Activated CD4-positive, alpha-beta memory T cell treated with anti-CD3 and anti-CD28 coated beads for 36 hours (primary cell): Measurements from ENCODE around the gene PASD1. TPM values are rescaled to one million over a fixed set of nuclear protein-coding genes. Genes with fewer than 3 reads are reported as not detected.

ENCODE experiments used
- CTCF ChIA-PET: fragments of 350-600 bp; sonication (Branson Sonifier 250); formaldehyde crosslinking; loops from one replicate; lab custom pipeline; 2021; ENCODE audit warnings: antibody characterized with exemption, inconsistent platforms; lab: Charles Lee
- POLR2A ChIA-PET: fragments of 350-600 bp; sonication (Branson Sonifier 250); formaldehyde crosslinking; loops from one replicate; lab custom pipeline; 2021; ENCODE audit warnings: antibody characterized with exemption; lab: Charles Lee
- DNase-seq: peaks from one replicate; pipeline ENCODE4 v3.0.0-alpha.2; 2020
- H3K27ac Mint-ChIP-seq: one replicate; pipeline ENCODE4 v1.8.0; 2021; ENCODE audit warnings: mixed read lengths
- H3K27me3 Mint-ChIP-seq: one replicate; pipeline ENCODE4 v1.8.0; 2021; ENCODE audit warnings: mixed read lengths
- H3K36me3 Mint-ChIP-seq: one replicate; pipeline ENCODE4 v1.8.0; 2021; ENCODE audit warnings: mixed read lengths
- H3K4me1 Mint-ChIP-seq: one replicate; pipeline ENCODE4 v1.8.0; 2021; ENCODE audit warnings: low read depth, mixed read lengths
- H3K4me3 Mint-ChIP-seq: one replicate; pipeline ENCODE4 v1.8.0; 2021; ENCODE audit warnings: mild to moderate bottlenecking, mixed read lengths
- H3K9me3 Mint-ChIP-seq: one replicate; pipeline ENCODE4 v1.8.0; 2021; ENCODE audit warnings: mixed read lengths
- intact Hi-C: fragments of 100-400 bp; cut with micrococcal nuclease; formaldehyde crosslinking; loops from one replicate; pipeline ENCODE4 v1.15.1; 2023
- total RNA-seq, 2 experiments: library from RNA; stranded (reverse); gene quantifications; one replicate each; pipeline ENCODE4 v1.2.3, GENCODE V29; 2021

The PASD1 gene
- total RNA-seq, 2 experiments from 2014 or later: not detected

- Mint-ChIP-seq H3K9me3 (no peaks in the 10 kb centered on the region), H3K4me1 (no peaks in the 10 kb centered on the region), H3K36me3 (no peaks in the 10 kb centered on the region), H3K4me3 (no peak overlapping the region), H3K27ac (no peak overlapping the region), H3K27me3 (no peaks in the 10 kb centered on the region)
- CTCF ChIA-PET: no interaction called here
- intact Hi-C loops: no loop called here
- POLR2A ChIA-PET: no interaction called here
- no peak for DNase-seq
Measured at GRCh38 chrX:151634937-151635336, 71.5 kb downstream of the PASD1 start.

GRCh38 chrX:151641564-151641963 lies 78.1 kb downstream of the PASD1 start:
- POLR2A ChIA-PET: no interaction called here
- H3K27ac Mint-ChIP-seq: no peak overlapping the region
- H3K4me3 Mint-ChIP-seq: no peak overlapping the region
- CTCF ChIA-PET: no interaction called here
- H3K36me3 Mint-ChIP-seq: no peaks in the 10 kb centered on the region
- intact Hi-C loops: no loop called here
- DNase-seq: no peak
- H3K4me1 Mint-ChIP-seq: no peaks in the 10 kb centered on the region
- no peaks in the 10 kb centered on the region for H3K9me3 Mint-ChIP-seq
- H3K27me3 Mint-ChIP-seq: peaks cover 1% of the 10 kb centered on the region

GRCh38 chrX:151675121-151675746 lies 111.8 kb downstream of the PASD1 start:
- ChIA-PET CTCF (no interaction called here), POLR2A (no interaction called here)
- no peaks in the 10 kb centered on the region for H3K36me3 Mint-ChIP-seq
- peaks cover 4% of the 10 kb centered on the region for H3K27me3 Mint-ChIP-seq
- H3K27ac Mint-ChIP-seq: no peak overlapping the region
- no peak for DNase-seq
- H3K9me3 Mint-ChIP-seq: no peaks in the 10 kb centered on the region
- no peaks in the 10 kb centered on the region for H3K4me1 Mint-ChIP-seq
- no peak overlapping the region for H3K4me3 Mint-ChIP-seq
- intact Hi-C loops: no loop called here

GRCh38 chrX:151676196-151676595 lies 112.7 kb downstream of the PASD1 start:
- peaks cover 1% of the 10 kb centered on the region for H3K27me3 Mint-ChIP-seq
- intact Hi-C loops: no loop called here
- POLR2A ChIA-PET: no interaction called here
- no peaks in the 10 kb centered on the region for H3K4me1 Mint-ChIP-seq
- H3K27ac Mint-ChIP-seq: no peak overlapping the region
- no peak for DNase-seq
- CTCF ChIA-PET: no interaction called here
- H3K36me3 Mint-ChIP-seq: no peaks in the 10 kb centered on the region
- no peaks in the 10 kb centered on the region for H3K9me3 Mint-ChIP-seq
- no peak overlapping the region for H3K4me3 Mint-ChIP-seq

GRCh38 chrX:151679798-151680402 lies 116.4 kb downstream of the PASD1 start:
- H3K4me1 Mint-ChIP-seq: no peaks in the 10 kb centered on the region
- peaks cover 9% of the 10 kb centered on the region for H3K27me3 Mint-ChIP-seq
- H3K27ac Mint-ChIP-seq: no peak overlapping the region
- no peak for DNase-seq
- intact Hi-C loops: loop anchor here (5.0 kb wide), 2 partner anchors 173 to 323 kb away; no protein-coding TSS in a partner anchor
- H3K4me3 Mint-ChIP-seq: no peak overlapping the region
- no peaks in the 10 kb centered on the region for H3K9me3 Mint-ChIP-seq
- CTCF ChIA-PET: interaction anchor here (1.6 to 2.9 kb wide), 2 partner anchors 524 to 529 kb away, joined by 5 to 15 read pairs; no protein-coding TSS in a partner anchor
- POLR2A ChIA-PET: no interaction called here
- no peaks in the 10 kb centered on the region for H3K36me3 Mint-ChIP-seq

- DNase-seq: peak; percentile 68
- Mint-ChIP-seq H3K27ac (no peak overlapping the region), H3K27me3 (peaks cover 9% of the 10 kb centered on the region), H3K4me1 (no peaks in the 10 kb centered on the region), H3K9me3 (no peaks in the 10 kb centered on the region), H3K36me3 (no peaks in the 10 kb centered on the region), H3K4me3 (no peak overlapping the region)
- POLR2A ChIA-PET: no interaction called here
- intact Hi-C loops: loop anchor here (1.0 to 5.0 kb wide), 3 partner anchors 174 to 530 kb away; no protein-coding TSS in a partner anchor
- CTCF ChIA-PET: interaction anchor here (0.8 to 2.9 kb wide), 4 partner anchors 174 to 529 kb away, joined by 3 to 15 read pairs (median 4); no protein-coding TSS in a partner anchor
Measured at GRCh38 chrX:151680805-151681204, 117.3 kb downstream of the PASD1 start.

GRCh38 chrX:151687635-151688034 lies 124.2 kb downstream of the PASD1 start:
- H3K9me3 Mint-ChIP-seq: no peaks in the 10 kb centered on the region
- no peaks in the 10 kb centered on the region for H3K36me3 Mint-ChIP-seq
- no peak overlapping the region for H3K27ac Mint-ChIP-seq
- H3K4me1 Mint-ChIP-seq: no peaks in the 10 kb centered on the region
- ChIA-PET POLR2A (no interaction called here), CTCF (no interaction called here)
- DNase-seq: no peak
- H3K4me3 Mint-ChIP-seq: no peak overlapping the region
- peaks cover 3% of the 10 kb centered on the region for H3K27me3 Mint-ChIP-seq
- intact Hi-C loops: no loop called here

GRCh38 chrX:151688695-151689094 lies 125.2 kb downstream of the PASD1 start:
- H3K36me3 Mint-ChIP-seq: no peaks in the 10 kb centered on the region
- ChIA-PET CTCF (no interaction called here), POLR2A (no interaction called here)
- no peaks in the 10 kb centered on the region for H3K4me1 Mint-ChIP-seq
- peaks cover 5% of the 10 kb centered on the region for H3K27me3 Mint-ChIP-seq
- H3K27ac Mint-ChIP-seq: no peak overlapping the region
- no peaks in the 10 kb centered on the region for H3K9me3 Mint-ChIP-seq
- H3K4me3 Mint-ChIP-seq: no peak overlapping the region
- intact Hi-C loops: no loop called here
- no peak for DNase-seq

- ChIA-PET POLR2A (no interaction called here), CTCF (no interaction called here)
- Mint-ChIP-seq H3K9me3 (no peaks in the 10 kb centered on the region), H3K36me3 (no peaks in the 10 kb centered on the region), H3K4me3 (no peak overlapping the region), H3K27ac (no peak overlapping the region), H3K27me3 (peaks cover 11% of the 10 kb centered on the region), H3K4me1 (no peaks in the 10 kb centered on the region)
- intact Hi-C loops: no loop called here
- DNase-seq: no peak
Measured at GRCh38 chrX:151692825-151693224, 129.3 kb downstream of the PASD1 start.

GRCh38 chrX:151694121-151694520 lies 130.6 kb downstream of the PASD1 start:
- intact Hi-C loops: no loop called here
- H3K9me3 Mint-ChIP-seq: no peaks in the 10 kb centered on the region

GRCh38 chrX:151694661-151695582 lies 131.4 kb downstream of the PASD1 start, which contains the start of gene PRRG3:
PRRG3 (plus strand) TSS chrX:151695458; CDS start chrX:151698815, 3,357 bp downstream.
- no peaks in the 10 kb centered on the region for H3K9me3 Mint-ChIP-seq
- H3K27me3 Mint-ChIP-seq: peaks cover 11% of the 10 kb centered on the region
- DNase-seq: no peak
- no peak within 1 kb of the TSS for H3K27ac Mint-ChIP-seq
- no peaks in the 10 kb centered on the region for H3K36me3 Mint-ChIP-seq
- no peaks in the 10 kb centered on the region for H3K4me1 Mint-ChIP-seq
- intact Hi-C loops: no loop called here
- H3K4me3 Mint-ChIP-seq: no peak within 1 kb of the TSS
- POLR2A ChIA-PET: no interaction called here
- CTCF ChIA-PET: no interaction called here

More at GRCh38 chrX:151694121-151694520, 130.6 kb downstream of the PASD1 start:
- DNase-seq: no peak
- POLR2A ChIA-PET: no interaction called here
- CTCF ChIA-PET: no interaction called here
- H3K27me3 Mint-ChIP-seq: peaks cover 11% of the 10 kb centered on the region
- H3K36me3 Mint-ChIP-seq: no peaks in the 10 kb centered on the region
- H3K27ac Mint-ChIP-seq: no peak overlapping the region
- H3K4me1 Mint-ChIP-seq: no peaks in the 10 kb centered on the region
- H3K4me3 Mint-ChIP-seq: no peak overlapping the region
